GM13976 (cell line): ENCODE data around the gene GATA2.

Experiments
- DNase-seq: peaks from one replicate; pipeline ENCODE4 v3.0.0; 2012; ENCODE audit warnings: low spot score
- in situ Hi-C: fragments of 300-500 bp; cut with MboI; formaldehyde crosslinking; loops from one replicate; pipeline ENCODE4 v1.12.0; 2022; ENCODE audit warnings: low sequenced_read_pairs, mixed read lengths, inconsistent platforms; ENCODE audit not compliant: unreplicated experiment
- TF ChIP-seq, protein P1 (sequence below): IDR thresholded peaks from 2 replicates; pipeline ENCODE4 v1.5.1; 2012; ENCODE audit warnings: borderline replicate concordance, mild to moderate bottlenecking; ENCODE audit not compliant: insufficient read depth; ENCODE audit errors: extremely low read depth, missing control alignments, control extremely low read depth

Gene GATA2

GRCh38 chr3:128492671-128493569 is at the start of gene GATA2:
TSS of gene GATA2 (minus strand) at chr3:128493201. CDS start at chr3:128487031, 6,170 bp downstream.
- in situ Hi-C loops, result loop anchor here (10.0 kb wide), 1 partner anchor 68 kb away; no protein-coding TSS in a partner anchor
- TF ChIP-seq, protein P1, sequence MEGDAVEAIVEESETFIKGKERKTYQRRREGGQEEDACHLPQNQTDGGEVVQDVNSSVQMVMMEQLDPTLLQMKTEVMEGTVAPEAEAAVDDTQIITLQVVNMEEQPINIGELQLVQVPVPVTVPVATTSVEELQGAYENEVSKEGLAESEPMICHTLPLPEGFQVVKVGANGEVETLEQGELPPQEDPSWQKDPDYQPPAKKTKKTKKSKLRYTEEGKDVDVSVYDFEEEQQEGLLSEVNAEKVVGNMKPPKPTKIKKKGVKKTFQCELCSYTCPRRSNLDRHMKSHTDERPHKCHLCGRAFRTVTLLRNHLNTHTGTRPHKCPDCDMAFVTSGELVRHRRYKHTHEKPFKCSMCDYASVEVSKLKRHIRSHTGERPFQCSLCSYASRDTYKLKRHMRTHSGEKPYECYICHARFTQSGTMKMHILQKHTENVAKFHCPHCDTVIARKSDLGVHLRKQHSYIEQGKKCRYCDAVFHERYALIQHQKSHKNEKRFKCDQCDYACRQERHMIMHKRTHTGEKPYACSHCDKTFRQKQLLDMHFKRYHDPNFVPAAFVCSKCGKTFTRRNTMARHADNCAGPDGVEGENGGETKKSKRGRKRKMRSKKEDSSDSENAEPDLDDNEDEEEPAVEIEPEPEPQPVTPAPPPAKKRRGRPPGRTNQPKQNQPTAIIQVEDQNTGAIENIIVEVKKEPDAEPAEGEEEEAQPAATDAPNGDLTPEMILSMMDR, result no peak
- no peak for DNase-seq

- TF ChIP-seq, protein P1, result no peak
- DNase-seq, result no peak
- in situ Hi-C loops, result no loop called here
These were observed 48.2 kb upstream of the GATA2 start for GRCh38 chr3:128541246-128541645.

DNA sequence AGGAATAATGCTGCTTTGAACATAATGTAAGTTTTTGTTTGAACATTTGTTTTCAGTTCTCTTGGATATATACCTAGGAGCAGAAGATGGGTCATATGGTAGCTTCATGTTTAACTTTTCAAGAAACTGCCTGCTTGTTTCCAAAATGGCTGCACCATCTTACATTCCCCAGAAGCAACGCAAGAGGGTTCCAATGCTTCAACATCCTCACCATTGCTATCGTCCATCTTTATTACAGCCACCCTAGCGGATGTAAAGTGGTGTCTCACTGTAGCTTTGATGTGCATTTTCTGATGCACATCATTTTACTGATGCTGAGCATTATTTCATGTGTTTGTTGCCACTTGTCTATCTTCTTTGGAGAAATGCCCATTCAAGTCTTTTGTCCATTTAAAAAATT is 46.4 kb upstream of the GATA2 start:
- in situ Hi-C loops, result no loop called here

GRCh38 chr3:128537091-128537703 is 44.2 kb upstream of the GATA2 start:
- no peak for DNase-seq
- TF ChIP-seq, protein P1, result no peak
- in situ Hi-C loops, result no loop called here

More for the DNA sequence above, 46.4 kb upstream of the GATA2 start:
- TF ChIP-seq, protein P1, result no peak
- DNase-seq, result no peak

DNA sequence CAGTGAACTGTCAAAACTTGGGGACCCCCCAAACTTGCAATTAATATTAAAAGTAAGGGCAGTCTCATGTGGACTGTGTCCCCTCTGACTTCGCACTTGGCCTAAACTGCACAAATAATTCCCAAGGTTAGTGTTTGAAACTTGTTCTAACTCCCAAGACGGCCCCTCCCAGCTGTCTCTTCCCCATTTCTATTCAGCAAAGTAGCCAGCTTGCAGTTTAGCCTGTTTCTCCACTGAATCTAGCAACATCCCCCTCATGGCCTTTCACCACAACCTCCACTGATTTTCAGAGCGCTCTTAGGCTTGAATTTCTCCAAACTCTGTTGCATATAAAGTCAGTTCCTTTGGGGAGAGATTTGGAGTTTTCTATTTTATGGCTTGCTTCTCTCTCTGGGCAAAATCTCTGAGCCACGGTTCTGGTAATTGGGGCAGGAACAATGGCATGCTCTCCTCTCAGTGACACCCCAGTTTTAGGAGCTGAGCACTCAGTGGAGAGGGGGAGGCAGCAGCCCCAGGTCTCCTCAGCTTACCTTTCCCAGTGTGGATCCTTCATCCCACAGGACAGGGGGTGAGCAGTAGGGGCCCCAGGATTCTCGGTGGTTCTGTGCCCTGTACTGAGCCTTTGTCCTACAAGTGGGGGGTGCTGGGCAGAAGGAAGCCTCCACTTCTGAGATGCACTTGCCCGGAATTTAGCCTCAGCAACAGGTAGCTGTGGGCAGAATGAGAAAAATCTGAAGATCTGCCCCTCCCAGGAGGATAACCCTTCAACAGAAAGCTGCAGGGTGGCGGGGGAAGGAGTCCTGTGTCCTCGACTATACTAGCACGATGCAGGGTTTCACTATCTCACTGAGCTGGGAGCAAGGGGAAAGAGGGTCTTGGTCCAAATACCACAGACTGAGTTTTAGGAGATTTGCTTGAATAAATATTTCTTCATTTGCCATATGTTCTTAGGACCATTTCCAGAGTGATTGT is 39.3 kb upstream of the GATA2 start:
- in situ Hi-C loops, result no loop called here
- TF ChIP-seq, protein P1, result no peak
- no peak for DNase-seq

GRCh38 chr3:128524374-128525299 is 31.6 kb upstream of the GATA2 start:
- in situ Hi-C loops, result no loop called here
- TF ChIP-seq, protein P1, result no peak
- peak; percentile 15 for DNase-seq
